HG02870 (cell line): ENCODE data around the gene OR10H1.
"Not testable (repeated sequence)": the region's sequence is repeated elsewhere in the genome, so short reads cannot be mapped to it uniquely, and the experiment has no call there.

Experiments used
- ATAC-seq: cut with Tn5 transposase; IDR thresholded peaks from one replicate; pipeline ENCODE4 v1.9.1; 2021; ENCODE audit warnings: mild to moderate bottlenecking, moderate library complexity; ENCODE audit not compliant: unreplicated experiment

Gene OR10H1

DNA sequence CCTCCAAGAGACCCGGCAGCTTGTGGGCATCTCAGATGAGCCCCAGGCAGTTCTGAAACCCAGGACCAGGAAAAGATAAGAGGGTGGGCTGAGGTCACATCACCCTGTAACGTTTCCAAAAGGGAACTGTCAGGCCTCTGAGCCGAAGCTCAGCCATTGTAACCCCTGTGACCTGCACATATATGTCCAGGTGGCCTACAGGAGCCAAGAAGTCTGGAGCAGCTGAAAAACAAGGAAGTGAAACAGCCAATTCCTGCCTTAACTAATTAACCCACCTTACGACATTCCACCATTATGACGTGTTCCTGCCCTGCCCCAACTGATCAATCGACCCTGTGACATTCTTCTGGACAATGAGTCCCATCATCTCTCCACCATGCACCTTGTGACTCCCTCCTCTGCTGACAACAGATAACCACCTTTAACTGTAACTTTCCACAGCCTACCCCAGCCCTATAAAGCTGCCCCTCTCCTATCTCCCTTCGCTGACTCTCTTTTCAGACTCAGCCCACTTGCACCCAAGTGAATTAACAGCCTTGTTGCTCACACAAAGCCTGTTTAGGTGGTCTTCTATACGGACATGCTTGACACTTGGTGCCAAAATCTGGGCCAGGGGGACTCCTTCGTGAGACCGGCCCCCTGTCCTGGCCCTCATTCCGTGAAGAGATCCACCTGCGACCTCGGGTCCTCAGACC is 13.3 kb upstream of the OR10H1 start:
- not testable (repeated sequence) for ATAC-seq

GRCh38 chr19:15828121-15828610 is 12.7 kb upstream of the OR10H1 start:
- ATAC-seq = no peak

DNA sequence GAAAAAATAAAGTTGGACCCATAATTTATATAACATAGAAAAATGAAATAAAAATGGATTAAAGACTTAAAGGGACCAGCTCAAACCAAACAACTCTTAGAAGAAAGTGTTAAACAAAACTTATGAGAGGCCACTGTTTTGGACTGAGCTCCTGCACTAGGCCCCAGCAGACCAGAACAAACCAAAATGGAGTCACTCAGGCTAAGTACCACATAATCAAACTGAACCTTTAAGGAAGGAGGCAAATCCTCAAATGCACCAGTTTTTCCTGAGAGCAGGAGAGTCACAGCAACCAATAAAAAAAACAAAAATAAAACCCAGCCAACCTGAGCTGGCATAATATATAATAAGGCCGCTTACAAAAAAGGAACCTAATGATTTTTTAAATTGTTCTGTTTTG is 10.3 kb upstream of the OR10H1 start:
- no peak for ATAC-seq

DNA sequence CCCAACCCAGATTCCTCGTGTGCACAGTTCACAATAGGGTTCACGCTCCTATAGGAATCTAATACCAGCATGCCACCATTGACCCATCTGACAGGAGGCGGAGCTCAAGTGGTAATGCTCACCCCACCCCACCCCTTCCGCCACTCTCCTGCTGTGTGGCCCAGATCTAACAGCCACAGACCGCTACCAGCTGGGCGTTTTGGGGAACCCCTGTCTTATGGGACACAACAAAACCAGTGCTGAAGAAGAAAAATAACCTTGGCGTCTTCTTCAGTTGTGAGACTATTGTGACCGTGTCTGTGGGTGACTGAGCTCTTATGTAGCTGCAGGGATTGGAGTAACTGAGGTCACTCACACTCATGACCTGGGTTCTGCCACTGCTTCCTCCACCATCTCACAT is 5.2 kb upstream of the OR10H1 start:
- ATAC-seq = no peak

GRCh38 chr19:15813916-15814315 is 1.5 kb downstream of the OR10H1 start:
- no peak for ATAC-seq

DNA sequence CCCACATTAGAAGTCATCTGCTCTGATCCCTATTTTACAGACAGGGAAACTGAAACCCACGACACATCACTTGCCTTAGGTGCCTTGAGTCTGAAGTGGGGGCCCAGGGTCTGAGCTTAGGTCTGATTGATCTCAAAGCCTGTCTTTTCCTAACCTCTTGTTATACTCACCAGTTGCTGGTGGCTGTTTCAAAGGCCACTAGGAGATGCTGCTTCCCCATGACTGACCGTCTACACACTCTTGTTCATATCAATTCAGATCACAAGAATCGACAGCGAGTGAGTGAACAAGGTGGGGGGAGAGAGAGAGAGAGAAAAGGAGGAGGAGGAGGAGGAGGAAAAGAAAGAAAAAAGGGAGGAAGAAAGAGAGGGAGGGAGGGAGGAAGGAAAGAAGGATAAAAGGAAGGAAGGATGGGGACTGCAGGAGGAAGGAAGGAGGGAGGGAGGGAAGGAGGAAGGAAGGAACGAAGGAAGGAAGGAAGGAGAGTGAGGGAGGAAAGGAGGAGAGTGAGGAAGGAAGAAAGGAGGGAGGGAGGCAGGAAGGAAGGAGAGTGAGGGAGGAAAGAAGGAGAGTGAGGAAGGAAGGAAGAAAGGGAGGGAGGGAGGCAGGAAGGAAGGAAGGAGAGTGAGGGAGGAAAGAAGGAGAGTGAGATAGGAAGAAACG is 3.3 kb downstream of the OR10H1 start:
- no peak for ATAC-seq

- ATAC-seq = no peak
Observed at GRCh38 chr19:15811476-15811875, 4.0 kb downstream of the OR10H1 start.

DNA sequence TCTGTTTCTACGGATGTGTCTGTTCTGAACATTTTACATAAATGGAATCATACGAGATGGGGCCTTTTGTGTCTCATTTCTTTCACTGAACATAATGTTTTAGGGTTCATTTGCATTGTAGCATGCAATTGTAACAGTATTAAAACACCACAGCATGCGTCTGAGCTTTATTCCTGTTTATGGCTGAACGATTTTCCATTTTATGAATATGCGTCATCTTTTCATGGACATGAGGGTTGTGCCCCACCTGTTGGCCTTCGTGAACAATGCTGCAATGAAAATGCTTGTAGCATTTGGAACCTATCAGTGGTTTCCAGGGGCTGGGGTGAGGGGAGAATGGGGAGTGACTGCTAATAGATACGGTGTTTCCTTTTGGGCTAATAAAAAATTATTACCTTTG is 5.1 kb downstream of the OR10H1 start:
- ATAC-seq = no peak

GRCh38 chr19:15794279-15794678 is 21.2 kb downstream of the OR10H1 start:
- not testable (repeated sequence) for ATAC-seq

GRCh38 chr19:15790096-15790495 is 25.4 kb downstream of the OR10H1 start:
- no peak for ATAC-seq

DNA sequence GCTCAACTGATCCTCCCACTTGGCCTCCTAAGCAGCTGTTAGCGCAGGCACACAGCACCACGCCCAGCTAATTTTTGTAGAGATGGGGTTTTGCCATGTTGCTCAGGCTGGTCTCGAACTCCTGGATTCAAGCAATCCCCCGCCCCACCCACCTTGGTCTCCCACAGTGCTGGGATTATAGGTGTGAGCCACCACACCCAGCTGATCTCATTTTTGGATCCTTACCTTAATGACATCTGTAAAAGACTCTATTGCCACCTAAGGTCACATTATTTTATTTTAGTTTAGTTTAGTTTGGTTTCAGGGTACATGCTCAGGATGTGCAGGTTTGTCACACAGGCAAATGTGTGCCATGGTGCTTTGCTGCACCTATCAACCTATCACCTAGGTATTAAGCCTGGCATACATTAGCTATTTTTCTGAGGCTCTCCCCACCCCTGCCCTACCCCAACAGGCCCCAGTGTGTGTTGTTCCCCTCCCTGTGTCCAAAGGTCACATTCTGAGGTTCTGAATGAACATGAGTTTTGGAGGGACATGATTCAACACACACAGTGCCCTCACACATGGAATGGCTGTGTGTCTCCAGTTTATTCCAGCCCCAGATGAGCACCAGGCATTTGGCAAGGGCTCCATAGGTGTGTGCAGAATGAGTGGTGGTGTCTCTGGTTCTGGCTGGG is 26.7 kb downstream of the OR10H1 start:
- ATAC-seq = no peak

DNA sequence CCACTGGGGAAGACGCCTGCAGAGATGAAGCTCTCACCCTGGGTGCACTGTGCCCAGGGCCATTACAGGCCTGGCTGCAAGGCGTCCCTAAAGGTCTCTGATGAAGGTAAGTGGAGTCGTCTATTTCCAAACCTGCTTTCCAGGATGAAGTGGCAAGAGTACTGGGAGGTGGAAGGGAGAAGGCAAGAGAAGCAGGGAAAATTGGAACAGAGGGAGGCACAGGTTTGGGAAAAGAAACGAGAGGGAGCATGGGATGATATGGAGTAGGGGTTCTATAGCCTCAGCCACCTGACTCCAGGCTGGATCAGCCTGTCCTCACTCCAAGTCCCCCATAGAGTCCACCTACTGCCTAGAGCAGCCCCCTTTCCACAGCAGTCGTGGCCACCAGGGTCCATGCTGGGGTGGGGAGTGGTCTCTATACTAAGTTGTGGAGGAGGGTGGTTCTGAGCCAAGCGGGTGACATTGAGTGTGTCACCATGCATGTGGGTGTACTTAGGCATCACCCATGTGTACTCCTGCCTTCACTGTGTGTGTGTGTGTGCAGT is 27.8 kb downstream of the OR10H1 start, which contains the start of gene OR10H5:
Gene OR10H5, plus strand, starts transcription at position 51 of the 545 bp plus-strand sequence. CDS start 6,388 bp downstream, outside the sequence.
- ATAC-seq = no peak

DNA sequence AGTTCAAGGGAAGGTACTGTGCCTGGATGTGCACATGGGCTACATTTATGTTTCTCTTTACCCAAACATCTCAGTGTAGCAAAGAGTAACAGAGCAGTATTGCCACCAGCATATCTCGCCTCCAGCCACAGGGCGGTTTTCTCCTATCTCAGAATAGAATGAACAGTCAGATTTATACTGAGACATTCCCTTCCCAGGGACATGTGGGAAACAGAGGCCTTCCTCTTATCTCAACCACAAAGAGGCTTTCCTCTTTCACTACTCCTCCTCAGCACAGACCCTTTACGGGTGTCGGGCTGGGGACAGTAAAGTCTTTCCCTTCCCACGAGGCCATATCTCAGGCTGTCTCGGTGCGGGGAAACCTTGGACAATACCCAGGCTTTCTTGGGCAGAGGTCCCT is 32.6 kb downstream of the OR10H1 start:
- ATAC-seq = not testable (repeated sequence)

- ATAC-seq = no peak
Observed at GRCh38 chr19:15782211-15782610, 33.3 kb downstream of the OR10H1 start.

DNA sequence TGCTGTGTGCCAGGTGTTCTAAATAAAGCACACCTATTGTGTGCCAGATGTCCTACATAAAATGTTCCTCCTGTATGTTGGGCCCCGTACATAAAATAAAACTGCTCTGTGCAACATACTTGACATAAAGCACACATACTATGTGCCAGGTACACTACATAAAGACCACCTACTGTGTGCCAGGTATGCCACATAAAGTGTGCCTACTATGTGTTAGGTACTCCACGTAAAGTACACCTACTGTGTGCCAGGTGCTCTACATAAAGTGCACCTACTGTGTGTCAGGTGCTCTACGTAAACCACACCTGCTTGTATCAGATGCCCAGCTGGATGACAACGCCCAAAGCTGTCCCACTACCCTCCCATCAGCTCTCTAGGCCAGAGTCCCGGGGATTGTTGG is 33.8 kb downstream of the OR10H1 start:
- no peak for ATAC-seq

DNA sequence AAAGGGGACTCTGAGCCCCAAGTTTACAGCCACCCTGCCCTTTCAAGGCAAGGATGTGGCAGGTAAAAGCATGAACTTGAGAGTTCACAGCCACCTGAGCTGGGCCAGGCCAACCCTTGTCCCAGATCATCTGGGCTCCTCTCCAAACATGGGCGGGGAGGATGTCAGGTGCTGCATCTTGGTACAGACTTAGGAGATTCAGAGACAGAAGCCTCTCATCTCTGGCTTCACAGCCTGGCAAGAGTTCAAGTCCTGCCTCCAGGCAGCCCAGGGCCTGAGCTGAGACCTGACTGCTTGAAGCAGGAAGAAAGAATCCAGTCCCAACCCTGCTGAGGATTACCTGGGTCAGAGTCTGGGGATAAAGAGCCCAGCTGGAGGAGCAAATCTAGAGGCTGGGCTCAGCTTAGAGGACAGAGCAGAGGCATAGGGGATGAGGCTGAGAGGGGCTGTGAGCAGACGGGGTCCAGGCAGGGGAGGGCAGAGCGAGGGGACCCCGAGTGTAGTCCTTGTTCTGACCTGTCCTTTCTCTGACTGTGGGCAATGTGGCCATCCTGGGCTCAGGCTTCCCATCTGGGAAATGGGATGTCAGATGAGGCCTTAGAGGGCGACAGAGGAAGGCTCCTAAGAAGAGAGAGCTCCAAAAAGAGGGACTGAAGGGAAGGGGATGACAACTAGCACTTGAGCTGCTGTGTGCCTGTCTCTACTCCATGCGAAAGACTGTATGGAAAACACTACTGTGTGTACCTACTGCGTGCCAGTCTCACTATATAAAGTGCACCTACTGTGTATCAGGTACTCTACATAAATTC is 34.6 kb downstream of the OR10H1 start:
- no peak for ATAC-seq

DNA sequence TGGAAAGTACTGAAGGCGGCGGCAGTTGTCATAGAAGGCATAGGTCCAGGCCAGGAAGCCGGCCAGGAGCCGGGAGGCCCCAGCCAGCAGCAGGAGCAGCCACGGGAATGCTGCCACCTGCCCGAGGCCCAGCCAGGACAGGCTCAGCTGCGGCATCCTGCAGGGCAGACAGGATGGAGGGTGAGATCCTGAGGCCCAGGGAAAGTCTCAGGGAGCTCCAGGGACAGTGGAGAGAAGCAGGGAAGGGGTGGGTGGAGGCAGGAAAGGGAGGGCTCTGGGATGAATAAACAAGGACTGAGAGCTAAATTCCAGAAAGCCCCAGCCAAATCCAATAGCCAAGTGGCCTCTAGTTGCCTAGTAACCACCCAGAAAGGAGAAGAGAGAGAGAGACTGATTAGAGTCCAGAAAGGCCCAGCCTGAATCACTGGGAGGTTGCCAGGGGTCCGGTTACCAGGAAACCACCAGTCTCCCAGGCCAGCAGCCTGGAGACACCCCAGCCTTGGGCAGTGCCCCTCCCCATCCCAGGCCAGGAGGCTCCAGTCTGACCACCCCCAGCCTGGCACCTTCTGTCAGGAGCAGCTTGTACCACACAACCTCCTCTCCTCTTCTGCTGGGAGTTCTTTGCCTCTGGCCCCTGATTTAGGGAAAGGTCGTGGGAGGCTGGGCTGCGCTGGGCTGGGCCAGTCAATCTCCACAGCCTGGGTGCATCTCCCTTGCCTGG is 35.5 kb downstream of the OR10H1 start:
- no peak for ATAC-seq

- ATAC-seq = no peak
Observed at GRCh38 chr19:15776991-15777970, 38.2 kb downstream of the OR10H1 start.

- no peak for ATAC-seq
Observed at GRCh38 chr19:15776264-15776663, 39.2 kb downstream of the OR10H1 start.
